Activated CD8-positive, alpha-beta memory T cell treated with anti-CD3 and anti-CD28 coated beads, Interleukin-2, amount 50 U/mL, for 24 hours (primary cell): ENCODE data around the gene SRSF3.

Source experiments
- DNase-seq: peaks from one replicate; pipeline ENCODE4 v3.0.0-alpha.2; 2020; ENCODE audit errors: extremely low read depth

SRSF3 gene

DNA sequence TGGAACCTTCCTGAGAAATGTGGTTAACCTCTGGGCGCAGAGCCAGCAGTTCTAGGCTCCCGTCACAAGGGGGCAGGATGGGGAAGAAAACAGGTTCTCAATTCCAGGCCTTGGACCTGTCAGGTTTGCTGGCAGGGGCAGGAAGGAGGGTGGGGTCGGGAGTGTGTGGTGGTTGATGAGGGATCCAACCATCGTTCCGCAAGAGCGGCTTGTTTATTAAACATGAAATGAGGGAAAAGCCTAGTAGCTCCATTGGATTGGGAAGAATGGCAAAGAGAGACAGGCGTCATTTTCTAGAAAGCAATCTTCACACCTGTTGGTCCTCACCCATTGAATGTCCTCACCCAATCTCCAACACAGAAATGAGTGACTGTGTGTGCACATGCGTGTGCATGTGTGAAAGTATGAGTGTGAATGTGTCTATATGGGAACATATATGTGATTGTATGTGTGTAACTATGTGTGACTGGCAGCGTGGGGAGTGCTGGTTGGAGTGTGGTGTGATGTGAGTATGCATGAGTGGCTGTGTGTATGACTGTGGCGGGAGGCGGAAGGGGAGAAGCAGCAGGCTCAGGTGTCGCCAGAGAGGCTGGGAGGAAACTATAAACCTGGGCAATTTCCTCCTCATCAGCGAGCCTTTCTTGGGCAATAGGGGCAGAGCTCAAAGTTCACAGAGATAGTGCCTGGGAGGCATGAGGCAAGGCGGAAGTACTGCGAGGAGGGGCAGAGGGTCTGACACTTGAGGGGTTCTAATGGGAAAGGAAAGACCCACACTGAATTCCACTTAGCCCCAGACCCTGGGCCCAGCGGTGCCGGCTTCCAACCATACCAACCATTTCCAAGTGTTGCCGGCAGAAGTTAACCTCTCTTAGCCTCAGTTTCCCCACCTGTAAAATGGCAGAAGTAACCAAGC is 29.6 kb downstream of the SRSF3 start:
- peak; percentile 44 for DNase-seq

DNA sequence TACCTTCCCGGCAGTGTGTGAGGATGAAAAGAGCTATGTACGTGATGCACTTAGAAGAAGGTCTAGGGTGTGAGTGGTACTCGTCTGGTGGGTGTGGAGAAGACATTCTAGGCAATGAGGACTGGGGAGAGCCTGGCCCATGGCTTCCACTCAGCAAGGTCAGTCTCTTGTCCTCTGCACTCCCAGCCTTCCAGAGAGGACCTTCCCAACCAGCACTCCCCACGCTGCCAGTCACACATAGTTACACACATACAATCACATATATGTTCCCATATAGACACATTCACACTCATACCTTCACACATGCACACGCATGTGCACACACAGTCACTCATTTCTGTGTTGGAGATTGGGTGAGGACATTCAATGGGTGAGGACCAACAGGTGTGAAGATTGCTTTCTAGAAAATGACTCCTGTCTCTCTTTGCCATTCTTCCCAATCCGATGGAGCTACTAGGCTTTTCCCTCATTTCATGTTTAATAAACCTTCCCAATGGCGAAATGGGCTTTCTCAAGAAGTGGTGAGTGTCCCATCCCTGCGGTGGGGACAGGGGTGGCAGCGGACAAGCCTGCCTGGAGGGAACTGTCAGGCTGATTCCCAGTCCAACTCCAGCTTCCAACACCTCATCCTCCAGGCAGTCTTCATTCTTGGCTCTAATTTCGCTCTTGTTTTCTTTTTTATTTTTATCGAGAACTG is 30.4 kb downstream of the SRSF3 start:
- no peak for DNase-seq

DNA sequence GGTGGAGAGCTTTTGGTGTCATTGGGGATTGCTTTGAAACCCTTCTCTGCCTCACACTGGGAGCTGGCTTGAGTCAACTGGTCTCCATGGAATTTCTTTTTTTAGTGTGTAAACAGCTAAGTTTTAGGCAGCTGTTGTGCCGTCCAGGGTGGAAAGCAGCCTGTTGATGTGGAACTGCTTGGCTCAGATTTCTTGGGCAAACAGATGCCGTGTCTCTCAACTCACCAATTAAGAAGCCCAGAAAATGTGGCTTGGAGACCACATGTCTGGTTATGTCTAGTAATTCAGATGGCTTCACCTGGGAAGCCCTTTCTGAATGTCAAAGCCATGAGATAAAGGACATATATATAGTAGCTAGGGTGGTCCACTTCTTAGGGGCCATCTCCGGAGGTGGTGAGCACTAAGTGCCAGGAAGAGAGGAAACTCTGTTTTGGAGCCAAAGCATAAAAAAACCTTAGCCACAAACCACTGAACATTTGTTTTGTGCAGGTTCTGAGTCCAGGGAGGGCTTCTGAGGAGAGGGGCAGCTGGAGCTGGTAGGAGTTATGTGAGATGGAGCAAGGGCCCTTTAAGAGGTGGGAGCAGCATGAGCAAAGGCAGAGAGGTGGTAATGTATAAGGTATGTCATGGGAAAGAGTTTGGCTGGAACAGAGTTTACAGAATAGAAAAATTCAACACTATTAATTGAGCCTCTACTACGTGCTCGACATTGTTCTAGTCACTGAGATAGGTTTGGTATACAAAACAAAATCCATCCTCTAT is 31.2 kb downstream of the SRSF3 start:
- DNase-seq = no peak

DNA sequence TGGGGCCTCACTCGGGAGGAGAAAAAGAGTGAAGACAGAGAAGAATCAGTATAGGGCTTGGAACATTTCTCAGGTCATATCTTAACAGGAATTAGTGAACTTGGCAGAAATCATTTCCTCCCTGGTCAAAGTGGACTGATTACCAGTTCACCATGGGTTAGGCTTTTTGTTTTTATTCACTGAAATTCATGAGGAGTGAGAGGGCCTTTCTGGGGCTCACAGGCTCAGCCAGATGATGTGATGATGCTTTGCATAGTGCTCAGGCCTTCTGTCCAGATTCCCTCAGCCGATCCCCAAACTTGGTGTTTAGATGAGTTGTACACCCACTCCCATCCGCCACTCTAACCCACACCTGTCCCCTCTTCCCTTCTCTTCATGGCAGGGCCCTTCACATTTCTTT is 32.5 kb downstream of the SRSF3 start:
- no peak for DNase-seq

DNA sequence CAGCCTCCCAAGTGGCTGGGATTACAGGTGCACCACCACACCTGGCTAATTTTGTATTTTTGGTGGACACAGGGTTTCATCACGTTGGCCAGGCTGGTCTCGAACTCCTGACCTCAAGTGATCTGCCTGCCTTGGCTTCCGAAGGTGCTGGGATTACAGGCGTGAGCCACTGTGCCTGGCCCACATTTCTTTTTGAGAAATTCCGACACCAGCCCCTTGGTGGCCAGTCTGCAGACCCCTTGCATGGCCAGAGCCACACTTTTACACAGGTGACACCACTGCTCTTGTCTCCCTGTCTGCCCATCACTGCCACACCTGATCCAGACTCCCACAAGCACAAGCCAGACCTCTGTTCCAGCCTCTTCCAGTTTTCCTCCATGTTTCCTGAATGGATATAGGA is 33.0 kb downstream of the SRSF3 start:
- DNase-seq = no peak

DNA sequence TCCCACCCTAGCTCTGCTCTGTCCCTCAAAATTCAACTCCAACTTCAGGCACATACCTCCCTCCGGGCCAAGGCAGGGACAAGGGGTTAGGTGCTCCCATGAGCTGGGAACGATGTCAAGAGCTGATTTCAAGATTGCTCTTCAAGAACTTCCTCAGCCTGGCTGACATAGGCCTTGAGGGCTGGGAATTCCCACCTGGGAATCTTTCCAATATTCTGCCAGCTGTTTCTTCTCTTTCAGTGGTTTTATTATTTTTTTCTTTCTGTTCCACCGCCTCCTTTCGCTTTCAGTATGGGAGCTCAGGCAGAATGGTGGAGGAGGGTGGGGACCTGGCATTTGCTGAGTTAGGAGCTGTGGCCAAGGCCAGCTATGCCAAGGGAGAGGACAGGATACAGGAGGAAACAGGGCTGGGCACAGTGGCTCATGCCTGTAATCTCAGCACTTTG is 33.7 kb downstream of the SRSF3 start:
- no peak for DNase-seq

DNA sequence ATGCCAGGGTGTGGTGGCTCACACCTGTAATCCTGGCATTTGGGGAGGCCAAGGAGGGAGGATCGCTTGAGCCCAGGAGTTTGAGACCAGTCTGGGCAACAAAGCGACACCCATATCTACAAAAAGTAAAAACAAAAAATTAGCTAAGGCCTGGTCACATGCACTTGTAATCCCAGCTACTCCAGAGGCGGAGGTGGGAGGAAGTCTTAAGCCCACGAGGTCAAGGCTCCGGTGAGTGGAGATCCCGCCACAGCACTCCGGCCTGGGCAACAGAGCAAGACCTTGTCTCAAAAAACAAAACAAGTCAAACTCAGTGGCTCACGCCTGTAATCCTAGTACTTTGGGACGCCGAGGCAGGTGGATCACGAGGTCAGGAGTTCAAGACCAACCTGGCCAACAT is 35.6 kb downstream of the SRSF3 start:
- DNase-seq = no peak

DNA sequence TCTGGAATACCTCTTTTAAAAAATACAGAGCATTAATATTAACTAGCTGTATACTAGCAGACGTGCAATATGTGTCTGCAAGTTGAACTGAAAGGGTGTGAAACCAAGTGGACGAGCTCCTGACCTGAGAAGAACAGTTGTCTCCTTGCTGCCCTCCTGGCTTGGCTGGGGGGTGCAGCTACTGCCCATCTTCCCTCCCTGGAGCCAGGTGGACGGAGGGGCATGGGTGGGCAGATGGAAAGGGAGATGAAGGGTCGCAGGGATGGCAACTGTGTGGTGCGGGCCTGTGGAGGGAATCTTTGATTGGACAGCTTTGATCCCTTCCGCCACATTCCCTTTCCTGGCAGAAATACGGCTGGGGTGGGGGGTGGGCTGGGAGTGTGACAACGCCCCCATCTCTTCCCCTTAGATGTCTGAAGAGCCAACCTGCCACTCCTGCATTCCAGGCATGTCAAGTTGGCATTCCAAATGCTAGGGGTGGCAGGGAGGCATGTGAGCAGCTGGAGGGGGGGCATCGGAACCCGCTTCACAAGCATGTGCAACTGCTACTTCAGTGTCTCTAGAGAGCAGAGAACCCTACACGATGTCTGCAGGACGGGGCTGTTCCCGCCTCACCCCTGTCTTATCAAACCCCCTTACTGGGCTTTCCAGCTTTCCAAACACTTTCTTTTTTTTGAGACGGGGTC is 37.3 kb downstream of the SRSF3 start:
- DNase-seq = no peak

DNA sequence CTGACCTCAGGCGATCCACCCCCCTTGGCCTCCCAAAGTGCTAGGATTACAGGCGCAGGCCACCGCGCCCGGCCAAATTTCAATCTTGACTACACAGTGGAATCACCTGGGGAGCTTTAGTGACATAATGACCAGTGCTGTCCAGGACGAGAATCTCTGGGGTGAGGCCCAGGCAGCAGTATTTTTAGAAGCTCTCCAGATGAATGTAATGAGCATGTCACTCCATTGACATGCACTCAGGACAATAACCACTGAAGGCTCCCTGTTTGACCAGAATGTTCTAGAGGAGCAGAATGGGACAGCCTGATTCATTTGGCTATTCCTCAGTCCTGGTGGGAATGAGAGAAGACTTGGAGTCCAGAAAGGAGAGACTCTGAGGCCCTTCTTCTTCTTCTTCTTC is 39.2 kb downstream of the SRSF3 start:
- no peak for DNase-seq

DNA sequence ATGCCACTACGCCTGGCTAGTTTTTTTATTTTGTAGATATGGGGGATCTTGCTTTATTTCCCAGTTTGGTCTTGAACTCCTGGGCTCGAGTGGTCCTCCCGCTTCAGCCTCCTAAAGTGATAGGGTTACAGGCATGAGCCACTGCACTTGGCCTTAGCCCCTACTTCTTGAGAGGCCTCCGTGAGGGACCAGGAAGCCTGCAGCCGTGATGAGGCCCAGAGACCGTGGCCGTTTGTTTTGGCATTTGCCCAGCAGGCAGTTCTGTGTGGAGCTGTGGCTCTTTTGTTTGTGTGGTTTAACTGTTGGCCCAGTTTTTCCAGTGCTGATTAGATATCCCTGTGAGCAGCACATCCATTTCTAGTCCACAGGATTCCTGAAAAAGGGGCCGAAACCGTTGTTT is 39.8 kb downstream of the SRSF3 start:
- no peak for DNase-seq

DNA sequence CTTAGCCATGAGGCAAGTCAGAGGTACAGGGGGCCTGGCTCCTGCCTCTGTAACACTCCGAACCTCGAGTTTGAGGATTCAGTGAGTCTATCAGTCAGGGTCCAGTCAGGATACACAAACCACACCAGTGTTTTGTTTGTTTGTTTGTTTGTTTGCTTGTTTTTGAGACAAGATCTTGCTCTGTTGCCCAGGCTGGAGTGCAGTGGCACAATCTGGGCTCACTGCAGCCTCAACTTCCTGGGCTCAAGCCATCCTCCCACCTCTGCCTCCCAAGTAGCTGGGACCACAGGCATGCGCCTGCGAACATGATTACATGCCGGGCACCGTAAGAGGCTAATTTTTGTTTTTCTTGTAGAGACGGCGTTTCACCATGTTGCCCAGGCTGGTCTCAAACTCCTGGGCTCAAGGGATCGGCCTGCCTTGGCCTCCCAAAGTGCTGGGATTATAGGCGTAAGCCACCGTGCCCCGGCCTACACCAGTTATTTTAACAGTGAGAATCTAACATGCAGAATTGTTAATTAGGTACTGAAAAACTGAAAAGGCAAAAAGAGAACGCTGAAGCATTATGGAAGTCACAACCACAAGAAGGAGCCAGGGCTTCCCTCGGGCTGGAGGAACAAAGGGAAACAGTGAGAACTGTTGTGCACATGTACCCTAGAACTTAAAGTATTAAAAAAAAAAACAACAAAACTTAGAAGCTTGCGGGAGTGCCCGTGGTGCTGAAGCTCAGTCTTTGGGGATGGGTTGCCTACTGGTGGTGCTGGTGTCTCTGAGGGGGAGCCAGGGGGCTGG is 40.4 kb downstream of the SRSF3 start:
- no peak for DNase-seq

DNA sequence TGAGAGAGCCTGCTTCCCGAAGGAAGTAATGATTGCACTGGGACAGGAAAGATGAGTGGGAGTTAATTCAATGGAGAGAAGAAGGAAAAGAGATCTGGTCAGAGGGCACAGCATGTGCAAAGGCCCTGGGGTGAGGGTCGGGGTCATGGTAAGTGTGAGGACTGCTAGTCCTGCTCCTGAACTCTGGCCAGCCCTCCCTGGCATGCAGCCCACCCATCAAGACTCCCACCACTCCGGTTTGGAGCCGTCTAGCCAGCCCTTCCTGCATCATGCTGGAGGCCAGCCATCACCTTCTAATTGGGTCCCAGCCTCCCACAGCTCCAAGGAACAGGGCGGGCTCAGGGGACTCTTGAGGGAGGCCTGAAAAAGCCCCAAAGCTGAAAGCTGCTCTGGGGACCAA is 42.1 kb downstream of the SRSF3 start:
- no peak for DNase-seq

DNA sequence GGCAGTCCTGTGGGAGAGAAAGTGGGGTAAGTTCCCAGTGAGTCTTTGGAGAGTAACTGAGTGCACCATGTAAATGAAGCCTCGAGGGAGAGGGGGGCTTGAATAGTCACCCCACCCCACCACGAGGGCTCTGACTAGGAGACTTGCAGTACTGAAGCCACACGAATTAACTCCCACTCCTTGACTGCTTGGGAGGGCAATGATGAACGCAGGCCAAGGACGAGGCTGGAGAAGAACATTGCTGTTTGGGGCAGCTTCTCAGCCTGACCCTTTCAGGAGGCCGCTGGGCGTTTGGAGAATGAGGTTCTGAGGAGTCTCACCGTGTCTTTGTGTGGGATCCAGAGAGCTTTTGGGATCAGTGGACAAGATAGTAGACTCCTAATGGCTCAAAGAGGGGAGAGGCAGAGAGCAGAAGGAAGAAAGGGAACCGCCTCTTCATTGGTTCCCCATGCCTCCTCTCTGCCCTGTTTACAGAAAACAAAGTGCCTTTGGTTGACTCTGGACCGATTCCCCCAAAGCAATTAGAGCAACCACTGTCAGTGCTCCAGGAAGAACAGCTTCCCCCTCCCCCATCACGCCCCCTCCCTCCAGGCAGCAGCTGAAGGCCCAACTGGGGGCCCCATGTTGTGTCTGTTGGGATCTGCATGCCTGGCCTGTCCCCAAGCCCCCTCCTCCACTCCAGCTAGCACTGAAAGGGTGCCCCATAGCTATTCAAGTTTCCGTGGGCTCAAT is 42.7 kb downstream of the SRSF3 start:
- DNase-seq = no peak

DNA sequence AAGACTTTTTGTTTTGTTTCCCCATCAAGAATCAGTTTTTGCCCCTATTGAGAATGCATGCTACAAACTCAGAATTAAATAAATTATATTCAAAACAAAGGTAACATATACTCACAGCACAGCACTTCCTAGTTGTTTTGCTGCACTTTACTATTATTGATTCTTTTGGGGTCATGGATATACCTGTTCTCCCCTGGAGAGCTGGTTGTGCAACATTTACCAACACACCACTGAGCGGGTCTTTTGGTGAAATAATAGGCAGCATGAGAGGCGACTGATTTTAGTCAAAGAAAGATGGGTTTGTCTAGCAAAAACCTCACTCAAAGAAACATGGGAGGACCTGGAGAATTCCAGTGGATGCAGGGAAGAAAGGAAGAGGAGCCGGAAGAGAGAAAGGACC is 44.4 kb downstream of the SRSF3 start:
- DNase-seq = no peak

DNA sequence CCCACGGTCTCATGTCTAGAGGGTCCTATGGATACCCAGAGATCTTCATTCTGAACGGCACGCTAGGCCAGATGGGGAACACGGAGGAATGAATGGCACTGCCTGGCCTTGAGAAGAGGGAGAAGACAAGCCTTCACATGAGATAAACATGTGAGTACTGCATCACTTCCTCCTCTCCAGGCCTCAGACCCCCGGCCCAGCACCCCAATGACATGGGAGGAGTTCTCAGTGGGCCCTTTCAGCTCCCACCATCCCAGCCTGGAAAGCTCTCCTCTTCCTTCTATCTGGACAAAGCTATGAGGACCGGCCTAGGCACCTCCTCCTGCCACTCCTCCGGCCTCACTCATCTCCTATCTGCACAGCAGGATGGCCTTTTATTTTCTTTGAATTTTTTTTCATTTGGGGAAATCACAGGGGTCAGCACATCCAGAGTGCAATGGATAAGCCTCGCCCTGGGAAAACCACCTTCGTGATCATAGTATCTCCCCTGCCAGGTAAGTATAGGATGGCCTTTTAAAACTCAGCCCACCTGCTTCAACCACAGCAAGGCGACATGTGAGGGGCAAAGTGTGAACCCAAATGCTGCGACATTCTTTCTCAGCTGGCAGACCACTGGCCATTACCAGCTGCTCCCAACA is 45.1 kb downstream of the SRSF3 start:
- DNase-seq = no peak

DNA sequence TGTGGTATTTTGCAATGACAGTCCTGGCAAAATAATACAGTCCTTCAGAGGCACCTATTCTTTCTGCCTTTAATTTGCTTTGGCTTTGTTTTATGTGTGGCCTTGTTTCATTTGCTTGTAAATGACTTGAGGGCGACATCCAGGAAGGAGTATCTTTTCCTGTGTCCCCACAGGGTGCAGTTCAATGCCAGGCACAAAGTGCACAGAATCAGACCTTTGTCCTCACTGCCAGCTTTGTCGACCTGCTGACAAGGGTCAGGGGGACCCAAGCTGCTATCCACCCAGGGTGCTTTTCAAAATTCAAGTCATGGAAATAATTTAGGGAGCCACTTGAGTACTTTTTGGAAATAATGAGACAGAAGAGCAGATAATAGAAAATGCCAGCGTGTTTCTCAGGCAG is 47.4 kb downstream of the SRSF3 start:
- no peak for DNase-seq

DNA sequence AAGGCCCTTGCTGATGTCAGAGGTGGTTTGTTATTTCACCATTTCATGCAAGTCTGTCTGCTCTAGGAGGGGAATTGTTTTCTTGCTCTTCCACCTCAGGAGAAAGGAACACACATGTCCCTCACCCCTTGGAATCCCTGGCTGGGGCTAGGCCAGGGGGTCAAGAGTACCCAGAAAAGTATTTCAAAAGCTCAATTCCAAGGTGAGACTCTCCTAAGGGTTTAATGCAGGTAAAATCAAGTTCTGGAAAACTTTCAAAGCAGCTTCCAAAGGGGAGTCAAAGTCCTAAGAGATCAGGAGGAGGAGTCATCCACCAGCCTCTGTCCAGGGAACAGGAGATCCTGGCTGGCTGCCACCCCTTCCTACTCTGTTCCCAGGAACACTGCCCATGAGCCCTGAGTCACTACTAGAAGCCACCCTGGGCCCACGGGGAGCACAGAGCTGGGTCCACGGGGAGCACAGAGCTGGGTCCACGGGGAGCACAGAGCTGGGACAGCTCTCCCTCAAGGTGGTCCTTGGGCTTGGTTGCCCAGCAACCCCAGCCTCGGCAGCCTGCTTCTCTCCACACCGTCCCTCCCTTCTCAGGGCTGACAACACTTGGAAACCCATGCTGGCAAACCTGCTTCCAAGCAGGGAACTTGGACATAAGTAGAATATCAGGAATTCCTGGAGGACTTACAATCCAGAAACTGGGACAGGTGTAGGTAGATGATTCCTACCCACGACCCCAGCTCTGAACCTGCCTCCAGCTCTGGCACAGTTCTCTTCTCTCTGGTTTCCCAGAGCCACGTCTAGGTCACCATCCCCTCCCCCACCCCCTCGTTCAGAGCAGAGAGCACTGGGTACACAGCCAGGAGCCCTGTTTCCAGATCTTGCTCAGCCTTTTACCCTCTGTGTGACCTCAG is 49.0 kb downstream of the SRSF3 start:
- no peak for DNase-seq

DNA sequence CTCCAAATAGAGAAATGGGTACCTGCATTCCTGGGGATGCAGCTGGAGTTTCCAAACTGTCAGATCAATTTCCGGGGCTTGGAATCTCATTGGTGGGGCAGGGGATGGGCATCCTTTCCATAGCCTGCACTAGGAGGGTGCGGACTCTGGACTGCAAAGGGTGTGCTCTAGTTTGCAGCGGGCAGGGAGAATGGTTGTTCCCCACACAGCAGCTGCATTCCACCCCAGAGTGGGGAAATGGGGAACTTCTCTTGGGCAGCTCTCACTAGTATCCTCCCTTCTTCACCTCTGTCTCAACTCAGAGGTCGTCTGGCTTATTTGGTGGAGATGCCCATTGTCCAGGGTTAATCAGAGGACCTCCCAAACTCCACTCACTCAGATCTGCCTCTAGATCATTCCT is 49.8 kb downstream of the SRSF3 start:
- DNase-seq = no peak

DNA sequence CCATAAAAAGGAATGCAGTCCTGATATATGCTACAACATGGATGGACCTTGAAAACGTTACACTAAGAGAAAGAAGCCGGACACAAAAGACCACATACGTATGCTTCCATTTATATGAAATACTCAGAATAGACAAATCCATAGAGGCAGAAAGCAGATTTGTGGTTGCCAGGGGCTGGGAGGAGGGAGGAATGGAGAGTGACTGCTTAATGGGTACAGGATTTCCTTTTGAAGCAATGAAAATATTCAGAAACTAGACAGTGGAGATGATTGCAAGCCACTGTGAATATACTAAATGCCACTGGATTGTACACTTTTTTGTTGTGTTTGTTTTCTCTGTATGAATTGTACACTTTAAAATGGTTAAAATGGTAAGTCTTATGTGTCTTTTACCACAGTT is 54.9 kb downstream of the SRSF3 start:
- no peak for DNase-seq
